Measurements from ENCODE around the gene ARHGAP42.

ARHGAP42 gene

DNA sequence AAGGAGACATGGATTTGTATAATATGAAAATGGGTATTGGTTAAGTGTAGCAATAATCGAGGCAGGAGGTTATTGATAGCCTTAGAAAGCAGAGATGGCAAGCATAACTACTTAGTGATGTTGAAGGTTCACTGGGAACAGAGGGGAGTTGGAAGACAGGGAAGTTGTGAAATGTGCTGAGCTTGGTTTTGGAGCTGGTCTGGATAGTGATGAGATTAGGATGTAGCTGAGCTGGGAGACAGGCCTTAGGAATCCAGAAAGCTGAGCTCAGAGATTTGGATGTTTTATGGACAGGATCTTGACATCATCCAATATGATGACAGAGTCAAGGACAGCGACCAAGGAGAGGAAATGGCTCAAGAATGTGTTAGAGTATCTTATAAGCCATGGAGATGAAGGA lies 113.1 kb downstream of the ARHGAP42 start:
- DNase-seq (ENCODE audit: low read depth) = no peak

DNA sequence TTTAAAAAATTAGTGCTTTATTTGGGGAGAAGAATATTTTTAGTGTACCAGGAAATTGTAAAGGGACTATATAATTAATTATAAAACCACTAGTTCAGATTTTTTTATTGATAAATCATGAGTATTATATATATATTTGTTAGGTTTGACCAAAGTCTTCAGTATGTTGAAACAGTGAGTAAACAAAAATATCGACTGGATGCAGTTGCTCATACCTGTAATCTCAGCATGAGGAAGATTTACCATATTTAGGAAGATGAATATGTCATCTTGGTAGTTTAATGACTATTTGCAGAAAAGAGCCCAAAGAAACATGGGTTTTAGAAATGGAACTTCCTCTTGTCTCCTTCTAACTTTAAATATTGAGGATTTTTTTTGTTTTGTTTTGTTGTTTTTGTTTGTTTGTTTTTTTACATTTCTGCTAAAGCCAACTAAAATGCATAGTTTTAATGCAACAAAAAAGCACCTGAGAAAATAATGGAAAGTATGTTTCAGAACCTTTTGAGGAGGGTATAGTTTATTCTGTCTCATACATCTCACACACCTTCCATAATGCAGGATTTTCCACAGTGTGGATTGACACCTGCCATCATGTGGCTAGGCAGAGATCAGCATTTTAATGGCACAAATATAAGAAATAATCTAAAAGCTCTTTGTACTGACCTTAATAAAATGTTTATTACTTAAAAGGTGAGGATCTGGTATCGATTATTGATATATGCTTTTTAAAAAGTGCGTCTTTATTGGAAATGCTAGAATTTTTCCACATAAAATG lies 114.3 kb downstream of the ARHGAP42 start:
- no peak for DNase-seq (ENCODE audit: low read depth)

DNA sequence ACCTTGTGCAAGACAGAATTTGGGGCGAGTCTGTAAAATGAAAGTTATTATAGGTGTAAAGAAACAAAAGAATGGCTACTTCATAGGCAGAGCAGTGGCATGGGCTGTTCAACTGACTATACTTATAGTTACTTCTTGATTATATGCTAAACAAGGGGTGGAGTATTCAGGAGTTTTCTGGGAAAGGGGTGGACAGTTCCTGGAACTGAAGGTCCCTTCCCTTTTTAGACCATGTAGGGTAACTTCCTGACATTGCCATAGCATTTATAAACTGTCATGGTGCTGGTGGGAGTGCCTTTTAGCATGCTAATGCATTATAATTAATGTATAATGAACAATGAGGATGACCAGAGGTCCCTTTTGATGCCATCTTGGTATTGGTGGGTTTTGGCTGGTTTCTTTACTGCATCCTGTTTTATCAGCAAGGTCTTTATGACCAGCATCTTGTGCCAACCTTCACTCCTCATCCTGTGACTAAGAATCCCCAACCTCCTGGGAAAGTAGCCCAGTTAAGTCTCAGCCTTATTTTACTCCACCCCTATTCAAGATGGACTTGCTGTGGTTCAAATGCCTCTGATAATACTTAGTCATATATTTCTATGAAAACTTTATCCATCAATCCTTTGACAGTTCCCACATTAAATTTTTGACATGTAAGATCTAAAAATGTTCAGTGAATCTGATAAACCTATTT lies 118.6 kb downstream of the ARHGAP42 start:
- DNase-seq (ENCODE audit: low read depth) = no peak

DNA sequence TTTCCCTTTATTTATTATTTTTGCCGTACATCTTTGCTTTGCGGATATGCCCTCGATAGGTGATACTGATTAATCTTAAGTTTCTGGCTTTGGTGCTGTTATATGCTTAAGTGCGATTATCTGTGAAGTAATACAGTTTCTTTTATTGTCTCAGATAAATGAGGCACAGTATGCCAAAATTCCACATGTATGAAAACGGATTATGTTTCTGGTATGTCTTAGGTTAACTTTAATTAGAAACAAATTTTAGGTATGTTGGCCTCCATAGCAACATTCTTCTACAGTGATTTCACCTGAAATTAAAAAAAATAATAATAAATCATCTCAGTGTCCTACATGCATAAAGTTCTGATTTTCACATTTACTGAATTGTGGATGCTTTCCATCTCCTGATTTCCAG lies 119.2 kb downstream of the ARHGAP42 start:
- no peak for DNase-seq (ENCODE audit: low read depth)

DNA sequence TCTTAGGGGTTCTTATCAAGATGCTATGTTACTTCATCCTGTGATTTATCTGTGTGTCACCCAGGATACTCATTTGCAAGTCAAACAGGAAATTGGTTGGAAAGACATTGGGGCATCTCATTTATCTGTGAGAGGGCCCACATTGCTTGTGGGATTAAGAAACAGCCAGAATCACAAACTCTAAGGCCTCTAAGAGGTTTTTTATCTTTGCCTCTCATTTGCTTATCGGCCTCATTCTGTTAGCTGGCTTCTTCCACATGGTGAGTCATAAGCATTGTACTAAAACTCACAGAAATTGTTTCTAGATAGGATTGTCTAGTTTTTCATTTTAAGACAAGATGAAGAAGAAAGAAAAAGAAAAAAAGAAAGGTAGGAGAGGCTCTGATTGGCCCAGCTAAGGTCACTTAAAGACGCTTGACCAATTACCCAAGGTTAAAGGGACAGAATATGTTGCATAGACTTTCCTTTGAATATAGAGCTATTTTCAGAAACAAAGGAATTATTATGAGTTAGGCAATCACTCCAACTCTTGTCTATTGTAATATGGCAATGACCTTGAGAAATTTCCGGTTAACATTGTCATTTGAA lies 121.9 kb downstream of the ARHGAP42 start:
- no peak for DNase-seq (ENCODE audit: low read depth)

DNA sequence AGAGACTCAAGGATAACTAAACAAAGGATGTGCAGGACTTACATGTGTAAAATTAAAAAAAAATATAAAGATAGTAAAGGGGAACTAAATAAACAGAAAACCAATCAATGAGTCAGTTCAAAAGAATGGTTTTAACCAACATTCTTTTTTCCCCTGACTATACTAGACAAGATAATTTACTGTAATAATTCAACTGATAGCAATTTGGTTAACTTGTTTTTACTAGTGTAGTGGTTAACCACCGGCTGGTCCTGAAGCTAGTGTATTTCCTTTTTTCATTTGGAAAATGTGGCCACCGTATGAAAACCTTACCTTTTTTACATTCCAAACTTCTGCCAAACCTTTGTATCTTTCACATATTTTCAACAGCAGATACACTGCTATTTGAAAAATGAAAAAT lies 123.1 kb downstream of the ARHGAP42 start:
- no peak for DNase-seq (ENCODE audit: low read depth)

DNA sequence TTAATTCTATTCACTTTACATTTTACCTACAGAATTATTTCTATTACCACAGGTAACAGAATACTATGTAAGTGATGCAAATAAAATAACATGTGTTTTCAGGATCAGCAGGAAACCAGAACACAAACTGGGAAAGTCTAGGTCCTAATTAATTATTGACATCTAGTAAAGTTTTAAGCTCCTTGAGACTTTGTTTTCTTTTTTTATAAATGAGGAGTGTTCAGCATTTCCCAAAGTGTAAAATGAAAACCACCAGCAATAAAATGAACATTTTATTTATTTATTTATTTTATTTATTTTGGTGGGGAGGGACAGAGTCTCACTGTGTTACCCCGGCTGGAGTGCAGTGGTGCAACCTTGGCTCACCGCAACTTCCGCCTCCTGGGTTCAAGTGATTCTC lies 123.6 kb downstream of the ARHGAP42 start:
- DNase-seq (ENCODE audit: low read depth) = no peak

DNA sequence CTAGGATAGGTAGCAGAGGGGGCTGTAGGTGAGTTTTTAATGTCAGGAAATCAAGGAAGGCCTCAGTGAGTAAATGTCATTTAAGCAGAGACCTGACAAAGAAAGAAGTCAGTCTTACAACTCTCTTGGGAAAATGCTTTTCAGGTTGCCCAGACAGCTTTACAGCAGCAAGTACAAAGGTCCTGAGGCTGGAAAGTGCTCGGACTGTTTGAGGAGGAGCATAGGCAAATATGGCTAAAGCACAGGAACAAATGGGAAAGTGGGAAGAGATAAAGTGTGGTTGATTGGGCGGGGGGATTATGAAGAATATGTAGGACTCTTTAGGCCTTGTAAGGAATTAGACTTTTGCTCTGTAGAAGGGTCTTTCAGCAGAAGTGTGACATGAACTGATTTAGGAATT lies 125.4 kb downstream of the ARHGAP42 start:
- no peak for DNase-seq (ENCODE audit: low read depth)

DNA sequence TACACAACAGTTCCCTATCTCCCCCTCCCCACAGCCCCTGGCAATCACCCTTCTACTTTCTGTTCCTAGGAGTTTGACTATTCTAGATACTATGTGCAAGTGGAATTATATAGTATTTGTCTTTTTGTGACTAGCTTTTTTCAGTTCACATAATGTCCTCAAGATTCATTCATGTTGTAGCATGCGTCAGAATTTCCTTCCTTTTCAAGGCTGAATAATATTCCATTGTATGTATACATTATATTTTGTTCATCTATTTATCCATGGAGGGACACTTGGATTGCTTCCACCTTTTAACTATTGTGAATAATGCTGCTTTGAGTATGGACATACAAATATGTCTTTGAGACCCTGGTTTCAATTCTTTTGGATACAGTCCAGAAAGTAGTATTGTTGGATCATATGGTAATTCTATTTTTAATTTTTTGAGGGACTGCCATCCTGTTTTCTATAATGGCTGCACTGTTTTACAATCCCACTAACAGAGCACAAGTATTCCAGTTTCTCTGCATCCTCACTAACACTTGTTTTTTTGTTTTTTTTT lies 128.8 kb downstream of the ARHGAP42 start:
- DNase-seq (ENCODE audit: low read depth) = no peak

DNA sequence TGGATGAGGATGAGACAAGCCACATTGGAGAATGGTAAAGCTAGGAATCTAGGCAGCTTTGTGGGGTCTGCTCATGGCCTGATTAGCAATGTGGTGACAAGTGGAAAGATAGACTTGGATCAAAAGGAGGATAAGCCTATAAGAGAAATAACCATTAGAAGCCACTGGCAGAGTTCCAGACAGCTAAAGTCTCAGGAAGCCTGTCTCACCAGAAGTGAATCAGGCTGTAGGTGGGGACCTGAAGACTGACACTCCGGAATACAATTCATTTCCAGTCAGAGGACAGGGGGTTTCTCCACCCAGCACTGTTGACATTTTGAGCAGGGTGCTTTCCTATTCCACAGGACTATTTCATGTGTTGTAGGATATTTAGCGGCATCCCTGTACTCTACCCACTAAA lies 129.7 kb downstream of the ARHGAP42 start:
- DNase-seq (ENCODE audit: low read depth) = no peak

DNA sequence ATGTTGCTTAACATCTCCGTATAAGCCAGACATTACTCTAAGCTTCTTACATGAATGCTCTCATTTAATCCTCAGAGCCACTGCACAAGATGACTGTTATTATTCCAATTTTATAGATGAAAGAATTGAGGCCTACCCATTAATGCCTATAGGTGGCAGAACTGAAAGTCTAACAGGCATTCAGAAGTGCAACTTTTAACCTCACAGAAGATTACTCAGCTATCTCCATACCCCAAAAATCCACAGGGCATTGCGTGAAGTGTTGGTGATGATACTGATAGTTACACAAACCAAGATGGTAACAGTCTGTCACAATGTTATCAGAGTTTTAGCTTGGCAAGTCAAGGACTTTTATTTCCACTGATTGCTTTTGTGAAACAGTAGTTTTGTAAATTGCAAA lies 130.5 kb downstream of the ARHGAP42 start:
- no peak for DNase-seq (ENCODE audit: low read depth)

DNA sequence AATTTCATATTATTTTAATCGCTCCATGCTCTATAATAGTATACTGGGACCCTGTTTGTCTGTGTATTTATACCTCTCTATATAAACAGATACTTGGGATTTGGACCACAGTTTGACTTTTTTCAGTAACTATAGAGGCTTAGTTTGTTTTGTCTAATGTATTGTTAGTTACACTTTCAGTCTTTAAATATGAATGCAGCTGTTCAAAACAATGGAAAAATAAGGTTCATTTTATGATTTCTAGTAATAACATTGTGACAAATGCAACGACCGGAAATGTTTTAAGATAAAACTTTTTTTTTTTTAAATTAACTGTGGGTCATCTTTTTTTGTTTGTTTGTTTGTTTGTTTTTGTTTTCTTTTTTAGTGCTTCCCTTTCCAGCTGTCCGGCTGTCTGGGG lies 133.5 kb downstream of the ARHGAP42 start:
- no peak for DNase-seq (ENCODE audit: low read depth)

DNA sequence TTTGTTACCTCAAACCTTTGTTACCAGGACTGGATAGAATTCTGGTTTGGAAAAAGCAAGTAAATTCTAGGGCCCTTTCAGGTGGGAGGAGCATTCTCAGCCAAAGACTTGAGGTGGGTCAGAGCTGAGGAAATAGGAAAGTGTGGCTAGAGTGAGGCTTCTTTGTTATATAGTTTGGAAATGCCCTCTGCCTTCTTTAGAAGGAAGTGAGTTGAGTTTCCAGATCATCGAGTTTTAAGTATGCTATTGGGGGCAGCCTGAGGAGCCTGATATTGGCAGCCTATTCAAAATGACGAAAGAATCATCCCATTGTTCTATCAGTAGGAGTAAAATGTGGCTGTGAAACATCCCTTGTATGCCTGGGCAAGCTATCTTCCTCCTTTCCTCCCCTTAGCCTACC lies 134.1 kb downstream of the ARHGAP42 start:
- DNase-seq (ENCODE audit: low read depth) = no peak

DNA sequence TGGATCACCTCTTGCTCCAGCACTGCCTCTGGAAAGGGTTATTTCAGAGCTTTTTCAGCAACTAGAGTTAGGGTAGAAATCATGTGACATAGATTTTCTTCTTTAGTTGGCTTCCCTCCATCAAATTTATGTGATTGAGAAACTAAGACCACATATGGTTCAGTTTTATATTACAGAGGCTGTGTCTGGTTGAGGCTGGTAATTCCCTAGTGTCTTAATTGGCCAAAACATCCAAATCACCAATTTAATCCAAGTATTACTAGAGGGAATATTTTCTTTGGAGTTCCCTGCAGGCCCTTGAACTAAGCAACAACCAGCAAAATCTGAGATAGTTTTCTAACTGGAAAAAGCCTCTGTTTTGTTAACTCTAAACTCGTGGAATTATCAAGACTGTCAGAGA lies 136.3 kb downstream of the ARHGAP42 start:
- no peak for DNase-seq (ENCODE audit: low read depth)

DNA sequence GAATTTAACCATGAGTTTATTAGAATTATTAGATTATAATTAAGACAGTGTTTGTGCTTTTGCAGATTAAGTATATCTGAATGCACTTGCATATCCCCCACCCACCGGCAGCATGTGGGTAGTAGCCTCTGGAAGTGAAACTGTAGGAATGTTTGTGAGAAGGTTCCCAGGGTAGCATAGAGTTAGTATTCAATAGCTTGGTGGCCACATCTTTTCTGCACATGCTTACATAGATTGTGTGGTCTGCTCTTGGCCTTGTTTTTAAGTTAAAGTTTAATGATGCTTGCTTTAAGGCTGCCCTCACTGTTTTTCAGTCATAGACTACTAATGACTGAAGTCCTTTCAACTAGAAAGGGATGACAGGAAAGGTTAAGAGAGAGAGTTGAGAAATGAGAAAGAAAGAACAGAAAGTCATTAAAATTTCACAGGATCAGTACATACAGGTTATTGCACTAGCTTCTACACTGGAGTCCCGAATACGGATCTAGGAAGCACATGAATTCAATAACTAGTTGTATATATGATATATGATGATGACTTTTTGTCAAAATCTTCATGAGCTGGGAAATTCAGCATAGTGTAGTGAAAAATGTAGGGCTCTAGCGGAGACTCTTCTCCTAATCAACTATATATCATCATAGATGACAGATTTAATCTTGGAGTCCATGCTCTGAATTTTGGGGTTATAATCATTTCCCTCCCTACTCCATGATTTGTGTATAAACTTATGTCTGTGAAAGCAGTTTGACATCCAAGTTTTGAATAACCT lies 137.1 kb downstream of the ARHGAP42 start:
- no peak for DNase-seq (ENCODE audit: low read depth)

DNA sequence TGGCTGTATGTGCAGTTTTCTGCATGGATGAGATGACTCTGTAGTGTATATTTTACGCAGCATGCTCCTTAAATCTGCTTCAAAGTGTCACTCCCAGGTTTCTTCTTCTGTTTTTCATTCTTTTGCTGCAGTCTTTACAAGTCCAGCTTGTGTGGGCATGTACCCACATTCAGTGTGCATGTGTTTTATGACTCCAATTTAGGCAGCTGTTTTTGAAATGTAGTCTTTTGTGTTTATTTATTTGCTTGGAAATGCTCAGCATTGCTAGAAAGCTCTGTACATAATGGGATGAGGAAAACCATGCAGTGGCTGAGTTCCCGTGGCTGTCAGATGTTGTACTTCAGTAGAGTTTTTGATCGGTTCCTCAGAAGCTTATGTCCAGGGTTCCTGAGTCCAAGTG lies 138.5 kb downstream of the ARHGAP42 start:
- no peak for DNase-seq (ENCODE audit: low read depth)

DNA sequence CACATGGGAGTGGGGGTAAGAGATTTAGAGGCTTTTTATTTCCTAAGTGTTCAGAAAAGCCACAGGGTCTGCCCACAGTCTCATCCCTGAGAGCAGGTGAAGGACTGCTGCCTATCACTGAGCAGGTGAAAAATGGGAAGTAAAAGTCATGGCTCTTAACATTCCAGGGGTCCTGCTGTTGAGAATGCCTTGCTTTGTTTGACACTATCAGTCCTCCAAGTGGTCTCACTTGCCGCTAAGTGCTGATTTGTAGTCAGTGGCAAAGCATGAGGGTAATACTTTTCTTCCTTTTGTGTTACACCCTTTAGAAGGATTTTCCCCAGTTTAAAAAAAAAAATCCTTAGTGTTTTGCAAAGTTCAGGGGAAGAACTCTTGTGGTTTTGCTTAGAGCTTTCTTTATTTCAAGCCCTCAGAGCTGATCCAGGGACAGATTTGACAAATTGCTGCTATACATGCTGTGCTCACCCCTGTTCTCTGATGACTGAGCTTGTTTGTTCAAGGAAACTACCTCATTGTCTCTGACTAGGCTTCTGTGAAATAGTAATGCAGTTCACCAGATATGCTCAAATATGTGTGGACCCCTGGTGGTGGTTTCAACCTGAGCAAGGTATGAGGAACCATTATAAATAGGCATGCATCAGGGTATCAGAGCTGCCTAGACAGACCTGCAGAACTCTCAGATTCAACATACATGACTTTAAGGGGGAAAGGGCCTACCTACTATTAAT lies 141.0 kb downstream of the ARHGAP42 start:
- DNase-seq (ENCODE audit: low read depth) = no peak

DNA sequence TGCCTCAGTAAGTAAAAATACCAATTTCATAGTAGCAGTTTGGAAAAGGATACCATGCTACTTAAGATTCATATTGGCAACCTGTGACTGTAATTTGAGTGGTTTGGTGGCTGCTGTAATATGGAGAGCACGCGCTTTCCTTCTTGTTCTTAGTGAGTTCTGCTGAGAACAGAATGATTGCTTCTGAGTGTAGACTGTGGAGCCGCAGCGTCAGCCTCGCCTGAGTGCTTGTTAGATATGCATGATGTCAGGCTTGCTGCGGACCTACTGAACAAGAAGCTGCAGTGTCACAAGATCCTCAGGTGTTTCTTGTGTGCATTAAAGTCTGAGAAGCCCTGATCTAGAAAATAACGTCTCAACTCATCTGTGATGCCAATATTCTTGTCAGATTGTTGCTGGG lies 143.2 kb downstream of the ARHGAP42 start:
- DNase-seq (ENCODE audit: low read depth) = no peak

DNA sequence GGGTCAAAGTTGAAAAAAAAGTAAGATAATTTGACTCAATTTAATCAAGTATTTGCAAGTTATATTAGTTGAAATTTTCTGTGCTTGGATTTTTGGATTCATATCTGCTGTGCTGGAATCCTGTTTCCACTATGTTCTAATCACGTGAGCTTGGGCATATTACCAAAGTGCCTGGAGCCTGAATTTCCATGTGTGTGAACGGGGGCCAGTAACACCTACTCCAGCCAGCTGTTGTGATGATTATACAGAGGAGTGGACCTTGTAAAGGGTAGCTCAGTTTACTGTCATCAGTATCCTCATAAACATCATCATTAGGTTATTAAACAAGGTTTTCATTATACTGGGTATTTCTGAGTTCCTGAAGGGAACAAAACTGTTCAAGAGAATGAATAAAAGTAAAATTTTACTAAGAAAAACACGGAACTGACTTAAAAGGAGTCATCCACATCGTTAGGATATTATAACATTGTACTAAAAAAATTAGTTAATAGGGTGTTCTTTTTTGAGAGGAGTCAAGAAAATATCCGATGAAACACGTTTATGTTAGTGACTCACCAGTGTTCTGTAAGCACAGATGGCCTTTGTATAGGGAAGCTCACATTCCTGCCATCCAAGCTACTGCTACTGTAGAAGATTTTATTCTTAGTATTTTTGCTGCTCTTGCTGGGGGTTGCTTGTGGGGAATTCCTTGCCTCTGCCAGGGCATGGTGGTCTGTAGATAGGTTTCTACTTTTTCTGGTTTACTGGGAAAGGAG lies 144.1 kb downstream of the ARHGAP42 start:
- DNase-seq (ENCODE audit: low read depth) = no peak

DNA sequence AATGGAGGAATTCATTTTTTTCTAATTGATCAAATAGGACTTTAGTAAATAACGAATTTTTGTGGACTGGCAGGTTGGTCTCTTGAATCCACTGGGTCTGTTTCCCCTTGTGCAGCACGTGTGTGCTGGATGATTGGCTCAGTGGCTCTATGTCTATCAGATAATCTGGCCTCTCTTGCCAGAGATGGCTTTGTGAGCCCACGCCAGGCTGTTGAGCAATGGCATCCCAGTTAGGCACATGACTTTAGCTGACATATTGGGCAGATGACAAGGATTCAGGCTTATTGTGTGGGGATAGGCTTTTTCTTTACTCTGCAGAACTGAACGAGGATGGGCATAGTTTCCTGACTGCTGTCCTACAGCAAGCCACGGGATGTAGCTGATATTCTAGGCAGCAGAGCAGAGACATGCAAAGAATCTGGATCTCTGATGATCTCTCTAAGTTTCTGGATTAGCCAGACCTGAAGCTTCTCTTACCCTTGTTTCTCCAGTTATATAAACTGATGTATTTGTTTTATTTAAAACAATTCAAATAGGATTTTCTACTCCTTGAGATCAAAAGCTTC lies 144.9 kb downstream of the ARHGAP42 start:
- no peak for DNase-seq (ENCODE audit: low read depth)

DNA sequence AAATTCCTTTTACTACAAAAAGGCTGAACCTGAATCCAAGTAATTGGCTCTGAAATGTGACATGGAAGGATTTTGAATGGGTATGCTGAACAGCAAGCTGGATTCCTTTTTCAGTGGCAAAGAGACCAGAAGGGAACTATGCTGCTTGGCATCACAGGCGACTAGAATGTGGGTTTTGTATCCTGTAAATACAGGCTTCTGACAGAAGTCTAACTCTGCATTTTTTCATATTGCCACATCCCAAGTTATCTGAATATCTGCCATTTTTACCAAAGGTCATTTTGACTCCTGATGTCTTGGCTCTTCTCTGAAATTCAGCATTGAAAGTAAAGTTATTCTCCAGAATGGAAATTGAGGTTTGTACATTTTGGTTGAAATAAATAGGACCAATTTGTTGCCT lies 145.7 kb downstream of the ARHGAP42 start:
- DNase-seq (ENCODE audit: low read depth) = no peak
